Loucy (cell line): ENCODE data around the gene ATP13A3.

Source experiments
- H2AFZ ChIP-seq: fragments of 200-600 bp; sonication (generic); 2 replicates; pipeline ENCODE4 v1.6.0; 2016; ENCODE audit warnings: antibody characterized with exemption, mild to moderate bottlenecking, low read length, moderate library complexity
- H3F3A ChIP-seq: fragments of 200-600 bp; 2 replicates; pipeline ENCODE4 v1.6.0; 2016; ENCODE audit warnings: antibody characterized with exemption, low read depth, mild to moderate bottlenecking
- H3K27me3 ChIP-seq: fragments of 200-600 bp; sonication (generic); 2 replicates; pipeline ENCODE4 v1.6.1; 2014; ENCODE audit warnings: low read length, mild to moderate bottlenecking; ENCODE audit not compliant: insufficient read depth, poor library complexity, severe bottlenecking
- H3K36me3 ChIP-seq: fragments of 200-600 bp; sonication (generic); 2 replicates; pipeline ENCODE4 v1.6.1; 2016; ENCODE audit warnings: low read length; ENCODE audit not compliant: insufficient read depth
- H3K4me1 ChIP-seq: fragments of 200-600 bp; sonication (generic); 2 replicates; pipeline ENCODE4 v1.5.1; 2014; ENCODE audit warnings: low read length, mild to moderate bottlenecking; ENCODE audit not compliant: insufficient read depth, poor library complexity, severe bottlenecking
- H3K4me2 ChIP-seq: fragments of 200-600 bp; sonication (generic); 2 replicates; pipeline ENCODE4 v1.6.0; 2014; ENCODE audit warnings: antibody characterized with exemption, low read length, low read depth, mild to moderate bottlenecking; ENCODE audit not compliant: poor library complexity, severe bottlenecking
- H3K4me3 ChIP-seq: fragments of 200-600 bp; sonication (generic); 2 replicates; pipeline ENCODE4 v1.5.1; 2014; ENCODE audit warnings: low read length, mild to moderate bottlenecking, mixed read lengths; ENCODE audit not compliant: poor library complexity, severe bottlenecking
- H3K79me2 ChIP-seq: fragments of 200-600 bp; sonication (generic); 2 replicates; pipeline ENCODE4 v1.6.1; 2014; ENCODE audit warnings: low read length; ENCODE audit not compliant: insufficient read depth
- H3K9ac ChIP-seq: fragments of 200-600 bp; sonication (generic); 2 replicates; pipeline ENCODE4 v1.6.0; 2014; ENCODE audit warnings: mild to moderate bottlenecking, low read depth, low read length, moderate library complexity; ENCODE audit not compliant: poor library complexity, severe bottlenecking
- H3K9me2 ChIP-seq: fragments of 200-600 bp; sonication (generic); replicated peaks from 2 replicates; pipeline ENCODE4 v1.6.1; 2016; ENCODE audit warnings: low read depth, low read length, mixed read lengths
- H3K9me3 ChIP-seq: fragments of 200-600 bp; sonication (generic); 2 replicates; pipeline ENCODE4 v1.6.1; 2014; ENCODE audit warnings: mild to moderate bottlenecking, antibody characterized with exemption, low read length, low read depth; ENCODE audit not compliant: insufficient read depth
- H4K20me1 ChIP-seq: fragments of 200-600 bp; sonication (generic); 2 replicates; pipeline ENCODE4 v1.6.0; 2014; ENCODE audit warnings: antibody characterized with exemption, low read length, mild to moderate bottlenecking; ENCODE audit not compliant: insufficient read depth, poor library complexity, severe bottlenecking
- EZH2phosphoT487 ChIP-seq: fragments of 200-600 bp; IDR thresholded peaks from 2 replicates; pipeline ENCODE4 v1.6.1; 2018; ENCODE audit warnings: antibody characterized with exemption, mild to moderate bottlenecking, moderate library complexity, borderline replicate concordance
- TF ChIP-seq, protein P1 (sequence below): fragments of 200-600 bp; sonication (generic); conservative IDR thresholded peaks from 2 replicates; pipeline ENCODE4 v1.5.1; 2014; ENCODE audit warnings: mild to moderate bottlenecking, antibody characterized with exemption, low read length

Gene ATP13A3

DNA sequence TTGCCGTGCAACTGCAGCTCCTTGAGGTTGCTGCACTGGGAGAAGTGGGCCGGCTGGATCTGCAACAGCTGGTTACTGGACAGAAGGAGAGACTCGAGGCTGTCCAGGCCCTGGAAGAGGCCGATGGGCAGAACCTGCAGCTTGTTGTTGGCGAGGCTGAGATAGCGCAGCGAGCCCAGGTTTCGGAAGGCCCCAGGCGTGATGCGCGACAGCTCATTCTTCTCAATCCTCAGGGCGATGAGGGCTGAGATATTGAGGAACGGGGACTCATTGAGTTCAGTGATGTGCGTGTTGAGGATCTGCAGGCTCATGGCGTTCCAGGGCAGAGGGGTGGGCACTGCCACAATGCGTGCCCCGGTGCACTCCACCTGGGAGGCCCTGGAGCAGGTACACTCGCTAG lies 126.2 kb downstream of the ATP13A3 start:
- no peaks in the 10 kb centered on the region for H3K27me3 ChIP-seq
- no peaks in the 10 kb centered on the region for H3K9me3 ChIP-seq
- no peaks in the 10 kb centered on the region for H4K20me1 ChIP-seq
- H3K9ac ChIP-seq: no peak overlapping the region
- no peaks in the 10 kb centered on the region for H3K79me2 ChIP-seq
- no peaks in the 10 kb centered on the region for H3K9me2 ChIP-seq
- H3K36me3 ChIP-seq: no peaks in the 10 kb centered on the region
- no peak overlapping the region for H3K4me3 ChIP-seq
- no peak overlapping the region for H2AFZ ChIP-seq
- H3K4me1 ChIP-seq: no peaks in the 10 kb centered on the region
- no peak overlapping the region for H3K4me2 ChIP-seq
- no peak for TF ChIP-seq EZH2phosphoT487
- TF ChIP-seq, protein P1, sequence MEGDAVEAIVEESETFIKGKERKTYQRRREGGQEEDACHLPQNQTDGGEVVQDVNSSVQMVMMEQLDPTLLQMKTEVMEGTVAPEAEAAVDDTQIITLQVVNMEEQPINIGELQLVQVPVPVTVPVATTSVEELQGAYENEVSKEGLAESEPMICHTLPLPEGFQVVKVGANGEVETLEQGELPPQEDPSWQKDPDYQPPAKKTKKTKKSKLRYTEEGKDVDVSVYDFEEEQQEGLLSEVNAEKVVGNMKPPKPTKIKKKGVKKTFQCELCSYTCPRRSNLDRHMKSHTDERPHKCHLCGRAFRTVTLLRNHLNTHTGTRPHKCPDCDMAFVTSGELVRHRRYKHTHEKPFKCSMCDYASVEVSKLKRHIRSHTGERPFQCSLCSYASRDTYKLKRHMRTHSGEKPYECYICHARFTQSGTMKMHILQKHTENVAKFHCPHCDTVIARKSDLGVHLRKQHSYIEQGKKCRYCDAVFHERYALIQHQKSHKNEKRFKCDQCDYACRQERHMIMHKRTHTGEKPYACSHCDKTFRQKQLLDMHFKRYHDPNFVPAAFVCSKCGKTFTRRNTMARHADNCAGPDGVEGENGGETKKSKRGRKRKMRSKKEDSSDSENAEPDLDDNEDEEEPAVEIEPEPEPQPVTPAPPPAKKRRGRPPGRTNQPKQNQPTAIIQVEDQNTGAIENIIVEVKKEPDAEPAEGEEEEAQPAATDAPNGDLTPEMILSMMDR: no peak
- H3F3A ChIP-seq: no peaks in the 10 kb centered on the region

DNA sequence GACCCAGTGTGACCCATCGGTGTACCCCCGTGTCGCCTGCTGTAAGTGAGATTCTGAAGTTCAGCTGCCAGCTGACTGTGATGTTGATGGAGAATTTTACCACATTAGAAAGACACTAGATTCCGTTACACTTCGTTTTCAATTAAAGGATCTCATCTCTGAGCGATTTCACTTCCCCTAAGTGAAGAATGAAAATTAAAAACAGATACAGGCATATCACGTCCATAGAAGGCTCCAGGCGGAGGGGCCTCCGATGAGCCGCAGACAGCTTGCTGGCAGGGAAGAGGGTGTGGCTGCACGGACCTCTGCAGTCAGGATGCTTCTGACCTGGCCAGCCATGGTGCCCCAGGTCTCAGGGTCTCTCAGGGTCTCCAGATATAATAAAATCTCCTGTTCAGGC lies 129.1 kb downstream of the ATP13A3 start:
- TF ChIP-seq, protein P1: no peak
- TF ChIP-seq EZH2phosphoT487: no peak
- H3K9me3 ChIP-seq: no peaks in the 10 kb centered on the region

DNA sequence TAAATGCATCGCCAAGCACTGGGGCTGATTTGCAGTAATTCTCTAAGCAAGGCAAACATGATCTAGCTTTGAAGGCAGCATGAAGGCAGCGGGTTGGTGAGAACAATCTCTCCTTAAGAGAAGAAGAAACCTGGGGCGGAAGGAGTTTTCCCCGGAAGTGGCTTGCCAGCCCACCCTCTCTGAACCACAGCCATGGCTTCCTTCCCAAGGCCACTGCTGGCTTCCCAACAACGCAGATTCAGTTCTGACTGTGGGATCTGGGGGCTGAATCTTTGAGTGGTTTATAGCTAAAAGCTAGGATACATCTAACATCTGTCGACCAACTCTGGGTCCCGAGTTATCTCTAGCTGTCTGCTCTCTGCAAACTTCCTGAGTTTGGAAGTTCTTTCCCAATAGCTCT lies 131.4 kb downstream of the ATP13A3 start:
- no peaks in the 10 kb centered on the region for H3K27me3 ChIP-seq
- no peaks in the 10 kb centered on the region for H3K36me3 ChIP-seq
- no peak overlapping the region for H3K4me3 ChIP-seq
- no peaks in the 10 kb centered on the region for H3K9me3 ChIP-seq
- no peak overlapping the region for H3K4me2 ChIP-seq
- no peak overlapping the region for H2AFZ ChIP-seq
- H3K9me2 ChIP-seq: no peaks in the 10 kb centered on the region
- H3K4me1 ChIP-seq: no peaks in the 10 kb centered on the region
- H3F3A ChIP-seq: no peaks in the 10 kb centered on the region
- no peaks in the 10 kb centered on the region for H4K20me1 ChIP-seq
- TF ChIP-seq, protein P1: no peak
- no peak for TF ChIP-seq EZH2phosphoT487
- no peak overlapping the region for H3K9ac ChIP-seq
- no peaks in the 10 kb centered on the region for H3K79me2 ChIP-seq

More for the DNA sequence above, 129.1 kb downstream of the ATP13A3 start:
- Histone ChIP-seq H3K9me2 (no peaks in the 10 kb centered on the region), H3K4me1 (no peaks in the 10 kb centered on the region), H3K79me2 (no peaks in the 10 kb centered on the region), H3K36me3 (no peaks in the 10 kb centered on the region), H4K20me1 (no peaks in the 10 kb centered on the region), H3K4me2 (no peak overlapping the region), H3K9ac (no peak overlapping the region), H3F3A (no peaks in the 10 kb centered on the region), H3K27me3 (no peaks in the 10 kb centered on the region), H2AFZ (no peak overlapping the region), H3K4me3 (no peak overlapping the region)
